ENCODE data around the gene ZNF669.

ZNF669 gene

DNA sequence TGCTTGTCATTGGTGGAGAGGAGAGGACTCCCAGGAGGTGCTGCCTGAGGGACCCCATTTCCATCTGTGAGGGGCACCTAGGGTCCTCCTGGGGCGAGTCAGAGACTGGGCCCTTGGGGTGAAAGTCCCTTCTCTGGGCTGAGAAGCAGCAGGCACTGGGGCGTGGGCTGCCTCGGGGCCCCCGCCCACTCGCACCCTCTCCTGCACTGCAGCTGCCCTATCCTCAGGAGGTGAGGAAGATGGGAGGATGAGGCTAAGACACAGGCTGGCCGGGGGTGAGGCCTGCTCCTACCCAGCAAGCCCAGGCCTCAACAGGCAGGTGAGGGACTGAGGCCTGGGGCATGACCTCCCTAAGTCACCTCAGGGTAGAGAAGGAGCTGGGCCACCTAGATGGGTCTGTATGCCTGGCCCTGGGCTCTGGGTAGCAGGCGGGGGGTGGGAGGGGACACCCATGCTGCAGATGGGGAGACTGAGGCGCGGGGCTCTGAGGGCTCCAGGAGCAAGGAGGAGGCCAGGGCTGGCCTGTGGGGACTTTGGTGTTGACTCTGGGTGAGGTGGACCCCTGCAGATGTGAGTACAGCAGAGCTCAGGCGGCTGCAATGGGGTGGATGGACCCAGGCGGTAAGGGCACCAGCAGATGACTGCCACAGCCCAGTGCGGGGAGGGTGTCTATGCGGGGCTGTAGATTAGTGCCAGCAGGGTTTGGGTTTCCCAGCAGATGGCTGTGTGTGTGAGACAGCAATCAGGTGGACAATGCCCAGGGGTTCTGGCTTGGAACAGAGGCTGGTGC is 10.4 kb upstream of the ZNF669 start:
- no peak for DNase-seq
- TF ChIP-seq, protein P1, sequence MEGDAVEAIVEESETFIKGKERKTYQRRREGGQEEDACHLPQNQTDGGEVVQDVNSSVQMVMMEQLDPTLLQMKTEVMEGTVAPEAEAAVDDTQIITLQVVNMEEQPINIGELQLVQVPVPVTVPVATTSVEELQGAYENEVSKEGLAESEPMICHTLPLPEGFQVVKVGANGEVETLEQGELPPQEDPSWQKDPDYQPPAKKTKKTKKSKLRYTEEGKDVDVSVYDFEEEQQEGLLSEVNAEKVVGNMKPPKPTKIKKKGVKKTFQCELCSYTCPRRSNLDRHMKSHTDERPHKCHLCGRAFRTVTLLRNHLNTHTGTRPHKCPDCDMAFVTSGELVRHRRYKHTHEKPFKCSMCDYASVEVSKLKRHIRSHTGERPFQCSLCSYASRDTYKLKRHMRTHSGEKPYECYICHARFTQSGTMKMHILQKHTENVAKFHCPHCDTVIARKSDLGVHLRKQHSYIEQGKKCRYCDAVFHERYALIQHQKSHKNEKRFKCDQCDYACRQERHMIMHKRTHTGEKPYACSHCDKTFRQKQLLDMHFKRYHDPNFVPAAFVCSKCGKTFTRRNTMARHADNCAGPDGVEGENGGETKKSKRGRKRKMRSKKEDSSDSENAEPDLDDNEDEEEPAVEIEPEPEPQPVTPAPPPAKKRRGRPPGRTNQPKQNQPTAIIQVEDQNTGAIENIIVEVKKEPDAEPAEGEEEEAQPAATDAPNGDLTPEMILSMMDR (IDR thresholded peaks at IDR 0.05; ENCODE audit: low read depth, low read length, missing control alignments): no peak
- in situ Hi-C loops (cut with HindIII; ENCODE audit: low pct_ligation_motif_present, low sequenced_read_pairs): no loop called here

DNA sequence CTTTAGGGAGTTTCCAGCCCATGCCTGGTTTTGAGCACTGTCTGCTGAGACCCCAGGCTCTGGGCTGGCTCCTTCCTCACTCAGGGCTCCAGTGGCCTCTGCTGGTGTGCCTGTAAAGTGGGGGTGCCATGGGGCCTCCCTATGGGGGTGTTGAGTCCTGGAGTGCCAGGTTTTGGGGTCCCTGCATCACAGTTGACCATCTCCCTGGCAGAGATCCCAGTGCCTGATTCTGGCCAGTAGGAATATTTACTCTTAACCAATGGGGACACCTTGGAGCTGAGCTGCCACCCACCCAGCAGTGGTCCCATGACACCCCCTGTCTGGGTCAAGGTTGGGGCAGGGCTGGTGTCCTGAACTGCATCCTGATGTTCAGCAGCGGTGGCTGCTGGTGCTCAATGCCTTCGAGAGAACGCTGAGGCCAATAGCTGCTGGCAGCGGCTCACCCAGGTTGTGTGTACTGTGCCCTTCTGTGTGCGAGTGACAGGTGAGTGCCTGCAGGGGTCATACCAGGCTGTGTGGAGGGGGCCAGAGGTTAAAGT is 9.6 kb upstream of the ZNF669 start:
- no peaks in the 10 kb centered on the region for H3K27me3 ChIP-seq (replicated peaks)
- no peak for DNase-seq
- H3K27ac ChIP-seq: no peak overlapping the region
- TF ChIP-seq, protein P1 (IDR thresholded peaks at IDR 0.05; ENCODE audit: low read depth, low read length, missing control alignments): no peak
- in situ Hi-C loops (cut with HindIII; ENCODE audit: low pct_ligation_motif_present, low sequenced_read_pairs): no loop called here
- H3K36me3 ChIP-seq (replicated peaks): no peaks in the 10 kb centered on the region
- H3K4me3 ChIP-seq (ENCODE audit: low read depth, low read length): no peak overlapping the region

More for the DNA sequence above, 10.4 kb upstream of the ZNF669 start:
- Histone ChIP-seq H3K27me3 (replicated peaks) (no peaks in the 10 kb centered on the region), H3K4me3 (ENCODE audit: low read depth, low read length) (no peak overlapping the region), H3K36me3 (replicated peaks) (no peaks in the 10 kb centered on the region), H3K27ac (no peak overlapping the region)

DNA sequence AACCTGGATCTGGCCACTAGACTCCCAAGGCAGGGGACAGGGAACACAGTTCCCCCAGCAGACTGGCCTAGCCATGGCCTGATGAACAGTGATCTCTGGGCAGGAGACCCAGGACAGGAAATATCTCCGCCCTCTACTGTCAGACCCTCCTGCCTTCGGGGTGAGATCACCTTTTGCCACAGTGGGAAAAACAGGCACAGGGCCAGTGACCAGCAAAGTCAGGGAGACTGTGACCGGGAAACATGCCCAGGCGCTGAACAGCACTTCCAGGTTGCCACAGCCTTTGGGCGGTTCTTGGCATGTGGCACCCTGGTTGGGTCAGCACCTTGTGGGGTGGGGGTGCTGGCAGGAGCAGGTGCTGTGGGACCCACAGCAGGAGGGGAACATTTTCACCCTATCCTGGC is 8.9 kb upstream of the ZNF669 start:
- Histone ChIP-seq H3K4me3 (ENCODE audit: low read depth, low read length) (no peak overlapping the region), H3K27me3 (replicated peaks) (no peaks in the 10 kb centered on the region), H3K36me3 (replicated peaks) (no peaks in the 10 kb centered on the region), H3K27ac (no peak overlapping the region)
- in situ Hi-C loops (cut with HindIII; ENCODE audit: low pct_ligation_motif_present, low sequenced_read_pairs): no loop called here
- DNase-seq: no peak
- TF ChIP-seq, protein P1 (IDR thresholded peaks at IDR 0.05; ENCODE audit: low read depth, low read length, missing control alignments): no peak

DNA sequence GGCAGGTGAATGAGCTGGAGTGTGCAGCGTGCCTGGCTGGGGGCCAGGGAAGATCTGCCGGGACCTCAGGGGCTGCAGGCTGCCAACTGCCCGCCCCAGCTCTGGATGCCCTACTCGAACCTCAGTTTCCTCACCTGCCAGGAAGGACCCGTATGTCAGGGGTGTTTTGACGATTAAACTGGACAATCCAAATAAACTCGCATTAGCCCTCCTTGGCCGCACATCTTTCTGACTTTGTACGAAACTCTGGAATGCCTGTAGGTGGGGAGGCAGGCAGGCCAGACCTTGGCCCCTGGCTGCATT is 8.3 kb upstream of the ZNF669 start:
- H3K4me3 ChIP-seq (ENCODE audit: low read depth, low read length): peak overlapping the region; percentile 60
- DNase-seq: no peak
- H3K36me3 ChIP-seq (replicated peaks): no peaks in the 10 kb centered on the region
- in situ Hi-C loops (cut with HindIII; ENCODE audit: low pct_ligation_motif_present, low sequenced_read_pairs): no loop called here
- TF ChIP-seq, protein P1 (IDR thresholded peaks at IDR 0.05; ENCODE audit: low read depth, low read length, missing control alignments): no peak
- no peaks in the 10 kb centered on the region for H3K27me3 ChIP-seq (replicated peaks)
- H3K27ac ChIP-seq: no peak overlapping the region

DNA sequence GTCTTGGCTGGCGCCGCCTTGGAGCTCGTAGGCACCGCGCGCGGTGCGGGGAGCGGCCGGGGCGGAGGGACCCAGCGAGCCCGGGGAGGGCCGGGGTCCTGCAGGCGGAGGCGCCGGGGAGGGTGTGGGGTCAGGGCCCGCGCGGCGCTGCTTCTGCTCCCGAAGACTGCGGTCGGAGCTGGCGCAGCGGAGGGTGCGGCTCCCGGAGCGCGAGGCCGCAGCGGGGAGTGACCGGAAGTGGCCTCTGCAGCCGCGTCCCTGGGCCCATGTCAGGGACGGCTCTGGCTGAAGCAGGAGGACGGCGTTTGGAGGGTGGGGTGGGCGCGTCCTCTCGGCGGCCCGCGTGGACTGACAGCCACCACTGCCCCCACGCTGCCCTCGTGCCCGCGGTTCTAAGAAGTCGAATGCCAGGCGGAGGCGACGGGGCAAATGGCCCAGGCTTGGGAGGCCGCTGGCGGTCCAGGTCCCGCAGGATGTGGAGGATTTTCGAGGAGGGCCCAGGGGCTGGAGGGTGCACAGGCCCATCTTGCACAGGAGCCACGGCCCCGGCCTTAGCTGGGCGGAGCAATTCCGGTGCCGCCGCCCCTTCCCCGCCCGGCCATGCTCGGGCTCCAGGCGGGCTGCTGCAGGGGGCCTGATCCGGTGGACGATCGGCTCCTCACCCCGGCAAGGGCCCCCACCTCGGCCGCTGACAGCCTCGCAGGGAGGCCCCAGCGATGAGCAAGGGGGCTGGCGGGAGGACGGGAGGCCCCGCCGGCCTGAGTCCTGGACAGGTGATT is 7.7 kb upstream of the ZNF669 start:
- in situ Hi-C loops (cut with HindIII; ENCODE audit: low pct_ligation_motif_present, low sequenced_read_pairs): no loop called here
- no peak overlapping the region for H3K27ac ChIP-seq
- no peak for DNase-seq
- TF ChIP-seq, protein P1 (IDR thresholded peaks at IDR 0.05; ENCODE audit: low read depth, low read length, missing control alignments): no peak
- no peaks in the 10 kb centered on the region for H3K36me3 ChIP-seq (replicated peaks)
- peak overlapping the region; percentile 60 for H3K4me3 ChIP-seq (ENCODE audit: low read depth, low read length)
- no peaks in the 10 kb centered on the region for H3K27me3 ChIP-seq (replicated peaks)

Data from brain microvascular endothelial cell (primary cell).